ENCODE results near the gene WIPF3.

DNA sequence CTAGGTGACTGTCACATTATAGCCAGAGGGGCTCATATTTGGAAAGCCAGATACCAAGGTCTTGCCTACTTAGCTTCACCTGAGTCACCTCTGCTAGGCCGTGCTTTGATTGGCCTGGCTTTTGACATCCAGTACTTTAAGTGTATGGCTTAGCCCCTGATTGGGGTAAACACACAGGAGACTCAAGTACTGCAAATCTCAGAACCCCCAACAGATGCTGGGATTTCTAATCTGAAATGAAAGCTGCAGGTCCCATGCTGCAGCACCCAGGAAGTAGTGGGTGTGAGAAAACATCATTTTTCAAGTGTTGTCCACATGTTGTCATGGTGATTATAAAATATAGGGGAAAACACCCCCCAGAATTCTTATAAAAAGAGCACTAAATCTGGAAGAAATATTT, 76.2 kb downstream of the WIPF3 start:
- TF ChIP-seq, protein P1, sequence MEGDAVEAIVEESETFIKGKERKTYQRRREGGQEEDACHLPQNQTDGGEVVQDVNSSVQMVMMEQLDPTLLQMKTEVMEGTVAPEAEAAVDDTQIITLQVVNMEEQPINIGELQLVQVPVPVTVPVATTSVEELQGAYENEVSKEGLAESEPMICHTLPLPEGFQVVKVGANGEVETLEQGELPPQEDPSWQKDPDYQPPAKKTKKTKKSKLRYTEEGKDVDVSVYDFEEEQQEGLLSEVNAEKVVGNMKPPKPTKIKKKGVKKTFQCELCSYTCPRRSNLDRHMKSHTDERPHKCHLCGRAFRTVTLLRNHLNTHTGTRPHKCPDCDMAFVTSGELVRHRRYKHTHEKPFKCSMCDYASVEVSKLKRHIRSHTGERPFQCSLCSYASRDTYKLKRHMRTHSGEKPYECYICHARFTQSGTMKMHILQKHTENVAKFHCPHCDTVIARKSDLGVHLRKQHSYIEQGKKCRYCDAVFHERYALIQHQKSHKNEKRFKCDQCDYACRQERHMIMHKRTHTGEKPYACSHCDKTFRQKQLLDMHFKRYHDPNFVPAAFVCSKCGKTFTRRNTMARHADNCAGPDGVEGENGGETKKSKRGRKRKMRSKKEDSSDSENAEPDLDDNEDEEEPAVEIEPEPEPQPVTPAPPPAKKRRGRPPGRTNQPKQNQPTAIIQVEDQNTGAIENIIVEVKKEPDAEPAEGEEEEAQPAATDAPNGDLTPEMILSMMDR (IDR thresholded peaks at IDR 0.05; ENCODE audit: low read depth, low read length, missing input control): no peak
- TF ChIP-seq RAD21 (IDR thresholded peaks at IDR 0.05) (no peak), HNF4G (IDR thresholded peaks at IDR 0.05) (no peak), YY1 (IDR thresholded peaks at IDR 0.05) (no peak), SP1 (IDR thresholded peaks at IDR 0.05) (no peak), TAF1 (conservative IDR thresholded peaks at IDR 0.05) (no peak), JUND (IDR thresholded peaks at IDR 0.05) (no peak), GABPA (IDR thresholded peaks at IDR 0.05 in 1 of 2, conservative IDR thresholded peaks at IDR 0.05 in 1 of 2) (no peak), EGR1 (IDR thresholded peaks at IDR 0.05; ENCODE audit: low read depth in 2 of 2) (no peak)
- TF ChIP-seq, protein P2, sequence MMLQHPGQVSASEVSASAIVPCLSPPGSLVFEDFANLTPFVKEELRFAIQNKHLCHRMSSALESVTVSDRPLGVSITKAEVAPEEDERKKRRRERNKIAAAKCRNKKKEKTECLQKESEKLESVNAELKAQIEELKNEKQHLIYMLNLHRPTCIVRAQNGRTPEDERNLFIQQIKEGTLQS (IDR thresholded peaks at IDR 0.05): no peak
- TF ChIP-seq, protein P3, sequence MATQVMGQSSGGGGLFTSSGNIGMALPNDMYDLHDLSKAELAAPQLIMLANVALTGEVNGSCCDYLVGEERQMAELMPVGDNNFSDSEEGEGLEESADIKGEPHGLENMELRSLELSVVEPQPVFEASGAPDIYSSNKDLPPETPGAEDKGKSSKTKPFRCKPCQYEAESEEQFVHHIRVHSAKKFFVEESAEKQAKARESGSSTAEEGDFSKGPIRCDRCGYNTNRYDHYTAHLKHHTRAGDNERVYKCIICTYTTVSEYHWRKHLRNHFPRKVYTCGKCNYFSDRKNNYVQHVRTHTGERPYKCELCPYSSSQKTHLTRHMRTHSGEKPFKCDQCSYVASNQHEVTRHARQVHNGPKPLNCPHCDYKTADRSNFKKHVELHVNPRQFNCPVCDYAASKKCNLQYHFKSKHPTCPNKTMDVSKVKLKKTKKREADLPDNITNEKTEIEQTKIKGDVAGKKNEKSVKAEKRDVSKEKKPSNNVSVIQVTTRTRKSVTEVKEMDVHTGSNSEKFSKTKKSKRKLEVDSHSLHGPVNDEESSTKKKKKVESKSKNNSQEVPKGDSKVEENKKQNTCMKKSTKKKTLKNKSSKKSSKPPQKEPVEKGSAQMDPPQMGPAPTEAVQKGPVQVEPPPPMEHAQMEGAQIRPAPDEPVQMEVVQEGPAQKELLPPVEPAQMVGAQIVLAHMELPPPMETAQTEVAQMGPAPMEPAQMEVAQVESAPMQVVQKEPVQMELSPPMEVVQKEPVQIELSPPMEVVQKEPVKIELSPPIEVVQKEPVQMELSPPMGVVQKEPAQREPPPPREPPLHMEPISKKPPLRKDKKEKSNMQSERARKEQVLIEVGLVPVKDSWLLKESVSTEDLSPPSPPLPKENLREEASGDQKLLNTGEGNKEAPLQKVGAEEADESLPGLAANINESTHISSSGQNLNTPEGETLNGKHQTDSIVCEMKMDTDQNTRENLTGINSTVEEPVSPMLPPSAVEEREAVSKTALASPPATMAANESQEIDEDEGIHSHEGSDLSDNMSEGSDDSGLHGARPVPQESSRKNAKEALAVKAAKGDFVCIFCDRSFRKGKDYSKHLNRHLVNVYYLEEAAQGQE (IDR thresholded peaks at IDR 0.05): no peak
- TF ChIP-seq, protein P4, sequence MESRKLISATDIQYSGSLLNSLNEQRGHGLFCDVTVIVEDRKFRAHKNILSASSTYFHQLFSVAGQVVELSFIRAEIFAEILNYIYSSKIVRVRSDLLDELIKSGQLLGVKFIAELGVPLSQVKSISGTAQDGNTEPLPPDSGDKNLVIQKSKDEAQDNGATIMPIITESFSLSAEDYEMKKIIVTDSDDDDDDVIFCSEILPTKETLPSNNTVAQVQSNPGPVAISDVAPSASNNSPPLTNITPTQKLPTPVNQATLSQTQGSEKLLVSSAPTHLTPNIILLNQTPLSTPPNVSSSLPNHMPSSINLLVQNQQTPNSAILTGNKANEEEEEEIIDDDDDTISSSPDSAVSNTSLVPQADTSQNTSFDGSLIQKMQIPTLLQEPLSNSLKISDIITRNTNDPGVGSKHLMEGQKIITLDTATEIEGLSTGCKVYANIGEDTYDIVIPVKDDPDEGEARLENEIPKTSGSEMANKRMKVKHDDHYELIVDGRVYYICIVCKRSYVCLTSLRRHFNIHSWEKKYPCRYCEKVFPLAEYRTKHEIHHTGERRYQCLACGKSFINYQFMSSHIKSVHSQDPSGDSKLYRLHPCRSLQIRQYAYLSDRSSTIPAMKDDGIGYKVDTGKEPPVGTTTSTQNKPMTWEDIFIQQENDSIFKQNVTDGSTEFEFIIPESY (IDR thresholded peaks at IDR 0.05): no peak
- TF ChIP-seq, protein P5, sequence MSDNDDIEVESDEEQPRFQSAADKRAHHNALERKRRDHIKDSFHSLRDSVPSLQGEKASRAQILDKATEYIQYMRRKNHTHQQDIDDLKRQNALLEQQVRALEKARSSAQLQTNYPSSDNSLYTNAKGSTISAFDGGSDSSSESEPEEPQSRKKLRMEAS (IDR thresholded peaks at IDR 0.05): no peak

All from liver (tissue), 3 donors.